ENCODE measurements around the gene KAT6B.

GRCh38 chr10:74868392-74868977 is 42.1 kb downstream of the KAT6B start:
- TF ChIP-seq CTCF (IDR thresholded peaks at IDR 0.05): no peak
- no peak for TF ChIP-seq POLR2A (IDR thresholded peaks at IDR 0.05)

Data from uterus (tissue), 2 donors.